Stimulated activated naive CD8-positive, alpha-beta T cell treated with anti-CD3 and anti-CD28 coated beads, Interleukin-15, Interleukin-2, amounts not matched to agents 100 U/mL and 50 U/mL, for 24 hours (primary cell): ENCODE data around the gene SAMM50.

Experiments
- ATAC-seq: fragments of 150-1000 bp; cut with Tn5 transposase; one replicate; pipeline ENCODE4 v1.10.0; 2021
- DNase-seq: peaks from one replicate; pipeline ENCODE4 v3.0.0; 2021

SAMM50 gene

DNA sequence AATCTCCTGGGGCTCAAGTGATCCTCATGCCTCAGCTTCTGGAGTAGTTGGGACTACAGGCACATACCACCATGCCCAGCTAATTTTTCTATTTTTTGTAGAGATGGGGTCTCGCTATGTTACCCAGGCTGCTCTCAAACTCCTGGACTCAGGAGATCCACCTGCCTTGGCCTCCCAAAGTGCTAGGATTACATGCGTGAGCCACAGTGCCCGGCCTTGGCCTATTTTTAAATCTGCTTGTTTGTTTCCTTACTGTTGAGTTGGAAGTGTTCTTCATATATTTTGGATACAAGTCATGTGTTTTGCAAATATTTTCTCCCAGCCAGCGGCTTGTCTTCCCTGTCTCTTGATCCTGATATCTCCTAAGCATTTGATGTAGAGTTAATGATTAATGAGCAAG is 73.8 kb downstream of the SAMM50 start:
- no peak for DNase-seq
- ATAC-seq = no peak

DNA sequence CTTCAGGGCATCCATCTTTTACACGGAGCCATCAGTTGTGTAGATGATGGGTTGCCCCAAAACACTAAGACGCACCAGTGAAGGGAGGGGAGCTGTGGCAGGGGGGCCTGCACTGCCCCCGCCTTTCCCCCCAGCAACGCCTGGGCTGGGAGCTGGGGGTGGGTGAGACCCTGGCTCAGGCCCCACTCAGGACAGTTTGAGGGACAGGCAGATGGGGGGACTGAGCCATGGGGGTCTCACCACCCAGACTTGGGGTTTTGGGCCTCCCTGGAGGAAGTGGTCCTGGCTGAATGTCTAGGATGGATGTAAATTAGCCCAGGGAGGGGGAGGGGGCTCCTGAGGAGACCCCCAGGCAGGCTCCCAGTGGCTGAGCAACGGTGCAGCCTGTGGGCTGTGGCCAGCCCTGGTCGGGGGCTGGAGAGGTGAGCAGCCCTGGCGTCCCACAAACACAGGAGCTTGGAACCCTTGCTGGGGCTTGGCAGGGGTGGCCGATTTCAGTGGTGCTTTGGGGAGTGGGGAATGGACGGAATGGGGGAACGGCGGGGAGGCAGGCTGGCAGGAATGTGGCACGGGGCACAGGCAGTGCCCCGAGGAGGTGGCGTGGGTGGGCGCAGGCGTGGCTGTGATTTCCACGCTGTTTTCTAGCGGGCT is 74.9 kb downstream of the SAMM50 start:
- DNase-seq (no peak), ATAC-seq (no peak)

DNA sequence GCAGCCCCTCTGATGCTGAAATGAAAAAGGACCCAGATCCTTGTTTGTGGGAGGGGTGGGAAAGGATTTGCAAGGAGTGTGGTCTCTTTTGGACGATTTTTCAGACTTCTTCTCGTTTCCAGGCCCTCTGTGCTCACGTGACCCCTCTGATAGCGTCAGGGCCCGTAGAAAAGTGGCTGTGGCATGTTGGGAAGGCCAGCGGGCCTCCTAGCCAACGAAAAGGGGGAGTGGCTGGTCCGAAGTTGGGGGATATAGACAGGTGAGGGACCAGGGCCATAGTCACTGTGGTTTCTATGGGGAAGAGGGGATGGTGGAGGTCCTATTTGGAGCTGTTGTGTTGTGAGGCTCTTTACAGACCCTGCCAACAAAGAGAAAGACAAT is 75.5 kb downstream of the SAMM50 start:
- ATAC-seq = no peak
- DNase-seq = no peak

DNA sequence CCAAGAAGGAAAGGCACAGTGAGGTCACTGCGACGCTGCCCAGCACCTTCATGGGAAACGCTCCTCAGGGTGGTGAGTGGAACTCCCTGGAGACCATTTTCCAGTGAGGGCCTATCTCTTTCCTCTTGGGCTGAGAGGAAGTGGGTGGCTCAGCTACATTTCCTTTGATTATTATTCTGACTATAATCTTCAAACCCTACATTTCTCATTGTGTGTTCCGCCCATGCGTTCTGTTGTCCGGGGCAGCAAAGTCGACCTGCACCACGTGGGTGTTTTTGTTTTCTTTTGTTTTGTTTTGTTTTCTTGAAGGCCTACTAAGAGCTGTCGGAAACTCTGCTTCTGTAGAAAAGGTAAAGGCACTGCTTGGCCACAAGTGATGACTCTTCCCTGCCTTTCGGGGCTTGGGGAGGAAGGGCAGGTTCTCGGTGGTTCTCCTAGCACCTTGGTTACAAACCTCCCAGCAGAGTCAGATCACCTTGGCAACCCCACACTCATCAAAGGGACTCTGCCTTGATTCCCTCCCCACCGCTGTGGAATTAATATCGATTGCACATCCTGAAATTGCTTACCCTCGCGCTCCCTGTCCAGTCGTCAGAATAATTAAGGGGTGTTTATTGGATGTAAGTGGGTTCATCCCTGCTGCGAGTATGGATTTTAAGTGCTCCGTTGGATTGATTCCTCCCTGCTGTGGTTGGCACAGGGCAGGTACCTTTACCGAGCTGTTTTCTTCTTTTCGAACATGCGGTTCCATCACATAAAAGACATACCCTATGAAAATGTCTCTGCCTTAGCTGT is 76.1 kb downstream of the SAMM50 start:
- DNase-seq (peak; percentile 12), ATAC-seq (peak; percentile 38)

DNA sequence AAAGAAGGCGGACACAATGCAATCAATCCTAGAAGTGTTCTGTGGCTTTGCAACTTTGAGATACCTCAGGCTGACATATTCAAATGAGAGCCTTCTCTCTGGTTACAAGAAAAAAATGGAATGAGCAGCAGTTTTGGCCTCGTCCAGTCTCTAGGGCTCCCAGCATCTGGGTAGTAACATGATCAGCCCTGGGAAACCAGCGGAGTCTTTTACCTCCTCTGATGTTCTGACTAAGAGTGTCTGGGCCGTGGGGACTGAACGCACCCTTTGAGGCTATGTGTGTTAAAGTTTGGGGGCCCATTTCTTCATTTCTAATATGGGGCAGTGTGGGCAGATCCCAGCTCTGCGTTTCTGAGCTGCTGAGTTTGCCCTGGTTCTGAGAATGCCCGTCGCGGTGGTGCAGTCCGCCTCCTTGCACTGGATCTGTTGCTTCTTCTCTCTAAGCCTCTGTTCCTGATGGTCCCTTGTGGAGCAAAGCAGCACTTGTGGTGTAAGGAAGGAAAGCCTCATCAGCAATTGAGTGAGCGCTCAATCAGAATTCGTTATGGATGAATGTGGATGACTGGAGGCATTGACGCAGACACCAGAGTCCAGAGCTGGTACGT is 77.0 kb downstream of the SAMM50 start:
- no peak for DNase-seq
- ATAC-seq = no peak

DNA sequence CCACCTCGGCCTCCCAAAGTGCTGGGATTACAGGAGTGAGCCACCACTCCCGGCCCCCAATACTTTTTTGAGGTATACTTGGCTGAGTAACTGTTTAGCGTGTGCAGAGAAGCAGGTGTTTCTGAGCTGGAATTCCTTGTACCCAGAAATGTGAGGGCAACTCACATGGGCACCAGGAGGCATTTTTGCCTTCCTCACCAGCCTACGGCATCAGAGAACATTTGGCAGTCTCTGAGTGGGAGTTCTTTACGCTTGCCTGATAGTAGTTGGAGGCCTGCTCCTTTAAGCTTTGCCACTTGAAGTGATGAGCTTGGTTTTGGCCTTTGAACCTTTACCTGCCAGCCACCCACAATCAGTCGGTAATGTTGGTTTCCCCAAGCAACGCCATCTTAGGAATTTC is 78.0 kb downstream of the SAMM50 start:
- DNase-seq = no peak
- ATAC-seq = no peak

DNA sequence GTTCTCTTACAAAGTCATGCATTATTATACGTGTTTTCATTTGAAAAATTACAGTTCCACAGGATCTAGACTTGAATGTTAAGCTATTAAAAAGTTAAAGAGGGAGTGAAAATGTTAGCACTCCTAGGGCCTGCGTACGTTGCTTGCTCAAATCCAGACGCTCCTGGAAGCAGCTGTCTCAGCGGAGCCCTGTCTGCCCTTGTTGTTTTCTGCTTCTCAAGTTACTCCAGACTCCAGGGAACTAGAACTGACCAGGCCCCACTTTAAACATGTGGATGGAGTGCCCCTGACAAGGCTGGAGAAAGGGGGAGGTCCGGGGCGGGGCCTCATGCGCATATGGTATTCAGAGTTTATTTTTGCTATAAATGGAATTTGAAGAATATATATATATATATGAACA is 78.5 kb downstream of the SAMM50 start:
- ATAC-seq = no peak

DNA sequence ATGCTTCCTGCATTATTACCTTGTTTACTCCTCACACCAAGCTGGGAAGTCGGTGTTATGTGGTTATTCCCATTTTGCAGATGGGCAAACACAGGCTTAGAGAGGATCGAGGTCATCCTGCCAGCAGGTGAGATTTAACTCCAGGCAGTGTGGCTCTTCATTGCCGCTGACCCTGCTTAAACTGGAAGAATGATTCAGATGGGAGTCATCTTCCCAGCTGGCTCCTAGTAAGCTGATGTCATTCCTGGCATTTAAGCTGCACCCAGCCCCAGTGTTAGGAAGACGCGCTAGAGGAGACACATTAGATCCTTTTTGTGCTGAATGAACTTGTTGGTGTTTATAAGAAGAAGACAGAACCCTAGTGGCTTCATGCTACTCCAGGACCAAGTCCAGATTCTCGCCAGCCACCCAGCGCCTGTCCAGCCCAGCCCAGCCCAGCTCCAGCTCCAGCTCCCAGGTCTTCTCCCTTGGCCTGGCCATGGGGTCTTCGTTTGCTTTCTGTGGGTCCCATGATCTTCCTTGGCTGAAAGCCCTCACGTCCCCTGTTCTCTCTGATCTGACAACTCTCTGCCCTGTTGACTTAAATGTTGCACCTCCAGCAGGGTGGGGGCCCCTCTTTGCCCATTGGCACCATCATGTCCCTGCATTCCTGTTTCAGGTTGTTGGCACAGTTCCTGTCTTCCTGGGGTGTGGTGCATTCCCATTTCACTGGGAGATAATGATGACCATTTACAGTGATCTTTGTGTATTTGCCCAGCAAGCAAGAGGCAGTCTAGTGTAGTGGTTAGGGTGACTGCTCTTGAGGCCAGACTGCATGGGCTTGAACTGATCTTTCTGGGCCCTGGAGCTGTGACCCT is 82.5 kb downstream of the SAMM50 start:
- no peak for DNase-seq
- ATAC-seq = no peak

More for the DNA sequence above, 78.5 kb downstream of the SAMM50 start:
- DNase-seq = no peak

DNA sequence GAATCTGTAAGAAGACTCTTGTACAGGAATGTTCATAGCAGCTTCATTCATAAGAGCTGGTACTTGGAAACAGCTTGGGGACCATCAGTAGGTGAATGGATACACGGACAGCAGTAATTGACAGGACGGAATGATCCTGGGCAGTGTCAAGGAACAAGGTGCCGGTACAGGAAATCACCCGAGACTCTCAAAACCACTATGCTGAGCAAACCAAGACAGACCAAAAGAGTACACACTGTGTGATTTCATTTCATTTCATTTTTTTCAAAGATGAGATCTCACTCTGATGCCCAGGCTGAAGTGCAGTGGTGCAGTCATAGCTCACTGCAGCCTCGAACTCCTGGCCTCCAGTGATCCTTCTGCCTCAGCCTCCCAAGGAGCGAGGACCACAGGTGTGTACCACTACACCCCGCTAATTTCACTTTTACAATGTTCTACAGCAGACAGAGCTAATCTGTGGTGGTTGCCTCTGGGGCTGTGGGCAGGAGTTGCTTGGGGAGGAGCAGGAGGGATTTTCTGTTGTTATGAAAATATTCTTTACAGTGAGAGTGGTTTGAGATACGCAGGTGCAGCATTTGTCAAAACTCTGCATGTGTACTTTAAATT is 84.4 kb downstream of the SAMM50 start:
- ATAC-seq (no peak), DNase-seq (no peak)

DNA sequence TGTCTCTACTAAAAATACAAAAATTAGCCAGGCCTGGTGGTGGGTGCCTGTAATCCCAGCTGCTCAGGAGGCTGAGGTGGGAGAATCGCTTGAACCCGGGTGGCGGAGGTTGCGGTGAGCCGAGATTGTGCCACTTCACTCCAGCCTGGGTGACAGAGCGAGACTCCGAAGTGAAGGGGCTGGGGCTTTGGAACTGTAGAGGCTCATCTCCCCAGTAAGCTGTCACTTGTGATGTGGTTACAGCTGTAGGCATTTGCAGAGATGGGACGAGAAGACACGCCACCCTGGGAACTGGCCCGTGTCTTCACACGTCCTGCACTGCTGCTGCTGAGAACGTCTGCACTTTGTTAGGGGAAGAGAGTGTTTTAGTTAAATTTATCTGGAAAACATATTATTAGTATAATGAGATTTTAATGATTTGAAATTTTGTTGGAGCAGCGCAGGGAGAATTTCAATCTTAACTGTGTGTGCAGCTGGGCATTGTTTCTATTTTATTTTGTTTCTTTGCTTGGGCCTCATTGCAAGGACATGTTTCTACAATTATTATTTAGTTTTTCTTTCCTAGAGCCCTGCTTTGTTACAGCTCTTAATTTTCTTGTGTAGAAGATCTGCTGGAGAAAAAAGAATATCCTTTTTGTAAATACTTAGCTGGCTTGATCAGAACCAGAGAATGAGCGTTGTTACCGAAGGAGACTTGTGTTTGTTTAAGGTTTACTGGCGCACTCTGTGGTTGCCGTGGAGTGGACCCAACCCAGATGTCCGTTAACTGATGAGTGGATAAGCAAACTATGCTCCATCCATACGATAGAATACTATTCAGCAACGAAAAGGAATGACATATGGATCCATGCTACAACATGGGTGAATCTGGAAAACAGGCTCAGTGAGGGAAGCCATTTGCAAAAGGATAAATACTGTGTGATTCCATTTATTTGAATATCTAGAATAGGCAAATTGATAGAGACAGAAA is 87.3 kb downstream of the SAMM50 start:
- DNase-seq (peak; percentile 10), ATAC-seq (peak; percentile 55)

DNA sequence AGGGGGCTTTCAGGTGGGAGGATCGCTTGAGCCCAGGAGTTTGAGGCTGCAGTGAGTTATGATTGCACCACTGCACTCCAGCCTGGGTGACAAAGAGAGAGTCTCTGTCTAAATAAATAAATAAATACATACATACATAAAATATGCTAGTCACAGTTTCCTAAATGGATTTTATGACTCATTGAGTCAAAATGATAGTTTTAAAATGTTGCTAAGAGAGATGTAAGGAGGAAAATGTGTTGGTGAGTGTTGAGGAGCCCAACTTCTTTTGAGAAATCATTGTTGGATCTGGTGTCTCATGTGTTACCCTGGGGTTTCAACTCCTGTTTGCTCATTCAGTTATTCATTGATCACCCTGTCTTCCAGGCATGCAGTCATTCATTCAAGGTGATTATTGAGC is 89.9 kb downstream of the SAMM50 start:
- ATAC-seq (no peak), DNase-seq (no peak)
